ENCODE data around the gene CELF5. TPM values are rescaled to one million over a fixed set of nuclear protein-coding genes. Genes with fewer than 3 reads are reported as not detected.

CELF5 gene
- polyA plus RNA-seq, 12 donors, result 0.04 to 8.5 (median 0.35) TPM; not detected in 1

GRCh38 chr19:3238066-3238561 is 13.7 kb downstream of the CELF5 start:
- no peak for DNase-seq

GRCh38 chr19:3239367-3239766 is 14.9 kb downstream of the CELF5 start:
- DNase-seq, result no peak

GRCh38 chr19:3243819-3244700 is 19.6 kb downstream of the CELF5 start:
- DNase-seq, result peak; percentile 55

DNA sequence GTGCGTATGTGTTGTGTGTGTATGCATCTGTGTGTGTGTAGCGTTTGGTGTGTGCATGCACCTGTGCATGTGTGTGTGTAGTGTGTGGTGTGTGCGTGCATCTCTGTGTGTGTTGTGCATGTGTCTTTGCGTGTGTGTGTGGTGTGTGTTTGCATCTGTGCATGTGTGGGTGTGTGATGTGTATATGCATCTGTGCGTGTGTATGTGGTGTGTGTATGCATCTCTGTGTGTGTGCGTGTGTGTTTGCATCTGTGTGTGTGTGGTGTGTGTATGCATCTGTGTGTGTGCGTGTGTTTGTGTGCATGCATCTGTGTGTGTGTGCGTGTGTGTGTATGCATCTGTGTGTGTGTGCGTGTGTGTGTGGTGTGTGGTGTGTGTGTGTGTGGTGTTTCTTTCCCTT is 20.6 kb downstream of the CELF5 start:
- DNase-seq, result no peak

GRCh38 chr19:3248728-3249326 is 24.4 kb downstream of the CELF5 start:
- DNase-seq, result no peak

DNA sequence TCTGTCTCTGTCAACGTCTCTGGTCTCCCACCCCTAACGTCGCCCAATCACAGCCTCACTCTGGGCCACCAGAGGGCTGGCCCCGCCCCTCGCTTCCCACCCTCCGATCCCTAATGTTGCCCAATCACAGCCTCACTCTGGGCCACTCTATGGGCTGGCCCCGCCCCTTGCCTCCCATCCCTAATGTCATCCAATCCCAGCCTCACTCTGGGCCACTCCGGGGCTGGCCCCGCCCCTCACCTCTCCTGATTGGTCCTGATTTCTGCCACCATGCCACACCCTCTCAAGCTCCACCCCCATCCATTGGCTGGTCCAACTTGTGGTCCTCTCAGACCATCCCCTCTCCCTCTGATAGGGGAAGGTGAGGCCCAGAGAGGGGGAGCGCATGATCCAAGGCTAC is 24.9 kb downstream of the CELF5 start:
- no peak for DNase-seq

GRCh38 chr19:3250675-3251074 is 26.2 kb downstream of the CELF5 start:
- DNase-seq, result no peak

DNA sequence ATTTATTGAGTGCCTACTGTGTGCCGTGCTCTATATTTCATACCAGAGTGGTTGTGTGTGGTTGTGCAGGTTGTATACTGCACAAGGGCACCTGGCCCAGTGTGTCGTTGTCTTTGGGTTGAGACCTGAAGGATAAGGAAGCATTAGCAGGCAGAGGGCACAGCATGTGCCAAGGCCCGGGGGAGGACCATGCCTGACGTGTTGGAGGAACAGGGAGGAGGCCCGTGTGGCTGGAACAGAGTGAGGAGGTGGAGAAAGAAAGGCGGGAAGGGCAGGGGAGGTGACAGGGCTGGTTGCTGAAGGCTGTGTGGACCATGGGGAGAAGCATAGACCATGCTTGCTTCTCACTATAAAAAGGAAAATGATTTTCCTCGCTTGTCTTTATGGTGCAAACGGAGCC is 26.8 kb downstream of the CELF5 start:
- DNase-seq, result no peak

DNA sequence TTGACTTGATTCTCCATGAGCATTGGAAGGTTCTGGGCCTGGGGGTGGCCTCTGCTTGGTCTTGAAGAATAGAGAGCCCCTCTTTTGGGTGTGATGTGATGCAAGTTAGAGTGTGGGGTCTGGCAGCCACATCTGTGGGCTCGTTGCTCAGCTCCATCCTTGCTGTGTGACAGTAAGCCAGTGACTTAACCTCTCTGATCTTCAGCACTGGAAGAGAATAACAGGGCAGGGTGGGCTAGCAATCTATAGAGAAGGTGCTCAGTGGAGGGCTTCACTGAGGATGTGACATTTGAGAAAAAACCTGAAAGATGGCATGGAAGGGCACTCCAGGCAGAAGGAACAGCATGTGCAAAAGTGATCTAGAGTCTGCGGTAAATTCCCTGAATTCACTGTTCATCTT is 28.2 kb downstream of the CELF5 start:
- no peak for DNase-seq

DNA sequence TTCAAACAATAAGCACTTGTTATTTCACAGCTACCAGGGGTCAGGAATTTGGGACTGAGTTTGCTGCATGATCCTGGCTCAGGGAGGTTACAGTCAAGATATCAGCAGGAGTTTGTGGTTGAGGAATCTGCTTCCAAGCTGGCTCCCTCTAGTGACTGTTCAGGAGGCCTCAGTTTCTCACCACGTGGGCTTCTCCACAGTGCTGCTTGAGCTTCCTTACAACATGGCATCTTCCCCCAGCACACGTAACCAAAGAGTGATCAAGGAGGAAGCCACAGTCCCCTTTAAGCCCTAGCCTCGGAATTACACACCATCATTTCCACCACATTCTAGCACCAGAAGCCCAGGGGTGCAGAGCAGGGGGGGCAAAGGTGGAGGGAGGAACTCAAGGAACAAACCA is 28.8 kb downstream of the CELF5 start:
- DNase-seq, result no peak

GRCh38 chr19:3254520-3254919 is 30.1 kb downstream of the CELF5 start:
- no peak for DNase-seq

DNA sequence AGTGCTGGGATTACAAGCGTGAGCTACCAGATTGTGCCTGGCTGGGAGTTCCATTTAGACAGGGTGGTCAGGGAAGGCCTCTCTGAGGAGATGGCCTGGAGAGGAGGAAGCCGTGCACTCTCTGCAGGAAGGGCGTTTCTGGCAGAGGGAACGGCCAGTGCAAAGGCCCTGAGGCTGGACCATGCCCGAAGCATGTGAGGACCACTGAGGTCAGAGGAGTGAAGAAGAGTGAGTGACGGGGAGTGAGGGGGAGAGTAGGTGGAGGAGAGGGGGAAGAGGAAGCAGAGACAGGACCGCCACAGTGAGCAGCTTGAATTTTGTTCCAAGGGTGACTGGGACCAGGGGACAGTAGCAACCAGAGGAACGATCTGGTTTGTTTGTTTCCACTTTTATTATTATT is 32.6 kb downstream of the CELF5 start:
- DNase-seq, result no peak

- DNase-seq, result no peak
Observed at GRCh38 chr19:3262362-3262761, 37.9 kb downstream of the CELF5 start.

- DNase-seq, result no peak
Observed at GRCh38 chr19:3263866-3264265, 39.4 kb downstream of the CELF5 start.

DNA sequence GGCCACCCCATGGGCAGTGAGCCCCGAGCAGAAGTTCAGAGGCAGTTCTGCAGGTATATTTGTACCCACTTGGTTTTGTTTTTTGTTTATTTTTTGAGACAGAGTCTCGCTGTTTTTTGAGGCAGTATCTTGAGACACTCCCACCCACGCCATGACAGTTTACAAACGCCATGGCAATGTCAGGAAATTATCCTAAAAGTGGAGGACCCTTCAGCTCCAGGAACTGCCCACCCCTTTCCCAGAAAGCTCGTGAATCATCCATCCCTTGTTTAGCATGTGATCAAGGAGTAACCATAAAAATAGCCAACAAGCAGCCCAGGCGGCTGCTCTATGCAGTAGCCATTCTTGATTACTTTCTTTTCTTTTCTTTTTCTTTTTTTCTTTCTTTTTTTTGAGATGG is 41.0 kb downstream of the CELF5 start:
- no peak for DNase-seq

- no peak for DNase-seq
Observed at GRCh38 chr19:3266092-3266693, 41.7 kb downstream of the CELF5 start.

- peak; percentile 48 for DNase-seq
Observed at GRCh38 chr19:3266792-3267514, 42.5 kb downstream of the CELF5 start.

GRCh38 chr19:3268326-3268725 is 43.9 kb downstream of the CELF5 start:
- no peak for DNase-seq

- DNase-seq, result no peak
Observed at GRCh38 chr19:3268763-3269162, 44.3 kb downstream of the CELF5 start.

DNA sequence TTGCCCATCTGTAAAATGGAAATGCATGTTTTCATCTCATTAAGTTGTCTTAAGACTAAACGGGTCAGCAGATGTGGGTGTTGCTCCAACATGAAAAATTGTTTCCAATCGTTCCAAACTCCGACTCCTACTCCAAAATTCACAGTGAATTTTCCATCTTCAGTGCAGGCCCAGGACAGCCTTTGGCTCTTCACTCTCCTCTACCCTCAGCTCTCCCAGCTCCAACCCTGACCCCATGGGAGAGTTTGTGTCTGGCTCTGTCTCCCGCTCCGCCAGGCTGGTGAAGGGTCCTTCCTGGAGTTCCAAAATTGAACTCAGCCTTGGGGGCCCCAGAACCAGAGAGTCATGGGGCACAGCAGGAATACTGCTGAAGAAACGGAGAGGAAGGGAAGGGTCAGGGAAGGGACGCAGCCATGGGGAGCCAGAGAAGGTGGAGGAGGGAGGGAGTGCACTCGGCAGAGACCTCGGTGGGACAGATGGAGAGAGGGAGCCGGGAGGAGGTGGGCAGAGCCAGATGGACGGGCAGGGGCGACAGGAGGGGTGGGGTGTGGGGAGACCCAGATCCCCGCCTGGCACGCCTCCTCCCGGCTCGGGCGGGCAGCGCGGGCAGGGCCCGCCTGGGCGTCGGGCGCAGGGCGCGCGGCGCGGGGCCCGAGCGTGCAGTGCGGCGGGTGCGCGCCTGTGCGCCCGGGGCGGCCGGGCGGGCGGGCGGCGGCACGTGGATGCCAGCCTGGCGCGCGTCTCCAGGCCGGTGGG is 45.6 kb downstream of the CELF5 start:
- no peak for DNase-seq

- DNase-seq, result no peak
Observed at GRCh38 chr19:3270902-3271301, 46.4 kb downstream of the CELF5 start.

Data from muscle of arm (tissue), 12 donors.